ENCODE results near the gene RASSF5.

The RASSF5 gene

GRCh38 chr1:206547104-206547503 lies 39.8 kb downstream of the RASSF5 start:
- no peak for DNase-seq (ENCODE audit: low read depth)

- no peak for DNase-seq (ENCODE audit: low read depth)
Observed at GRCh38 chr1:206550446-206550845, 43.1 kb downstream of the RASSF5 start.

- DNase-seq (ENCODE audit: low read depth): no peak
Observed at GRCh38 chr1:206551296-206551985, 44.1 kb downstream of the RASSF5 start.

- DNase-seq (ENCODE audit: low read depth): no peak
Observed at GRCh38 chr1:206551986-206552326, 44.6 kb downstream of the RASSF5 start.

- DNase-seq (ENCODE audit: low read depth): no peak
Observed at GRCh38 chr1:206554211-206554610, 46.9 kb downstream of the RASSF5 start.

- DNase-seq (ENCODE audit: low read depth): no peak
Observed at GRCh38 chr1:206554701-206555472, 47.6 kb downstream of the RASSF5 start.

- DNase-seq (ENCODE audit: low read depth): no peak
Observed at GRCh38 chr1:206555473-206555935, 48.2 kb downstream of the RASSF5 start.

GRCh38 chr1:206556047-206556749 lies 48.9 kb downstream of the RASSF5 start:
- DNase-seq (ENCODE audit: low read depth): no peak

- DNase-seq (ENCODE audit: low read depth): no peak
Observed at GRCh38 chr1:206556750-206557635, 49.7 kb downstream of the RASSF5 start.

GRCh38 chr1:206557636-206558473 lies 50.5 kb downstream of the RASSF5 start:
- DNase-seq (ENCODE audit: low read depth): no peak

- DNase-seq (ENCODE audit: low read depth): no peak
Observed at GRCh38 chr1:206558794-206559671, 51.7 kb downstream of the RASSF5 start.

- DNase-seq (ENCODE audit: low read depth): no peak
Observed at GRCh38 chr1:206559672-206559995, 52.3 kb downstream of the RASSF5 start.

GRCh38 chr1:206560007-206560716 lies 52.8 kb downstream of the RASSF5 start:
- DNase-seq (ENCODE audit: low read depth): no peak

GRCh38 chr1:206563367-206564207 lies 56.3 kb downstream of the RASSF5 start:
- DNase-seq (ENCODE audit: low read depth): no peak

- no peak for DNase-seq (ENCODE audit: low read depth)
Observed at GRCh38 chr1:206565995-206566394, 58.7 kb downstream of the RASSF5 start.

- no peak for DNase-seq (ENCODE audit: low read depth)
Observed at GRCh38 chr1:206566999-206567398, 59.7 kb downstream of the RASSF5 start.

GRCh38 chr1:206568256-206568655 lies 60.9 kb downstream of the RASSF5 start:
- DNase-seq (ENCODE audit: low read depth): no peak

GRCh38 chr1:206568779-206569352 lies 61.5 kb downstream of the RASSF5 start:
- no peak for DNase-seq (ENCODE audit: low read depth)

Data from non-pigmented ciliary epithelial cell (primary cell).